Mesodermal cell (in vitro differentiated cells): ENCODE results near the gene AMER1.

ENCODE experiments used
- H3K27ac ChIP-seq: 2 replicates; pipeline ENCODE4 v1.7.0; 2013; ENCODE audit warnings: mild to moderate bottlenecking, low read depth, low read length, moderate library complexity; ENCODE audit not compliant: severe bottlenecking
- H3K36me3 ChIP-seq: 2 replicates; pipeline ENCODE4 v1.7.1; 2013; ENCODE audit warnings: mild to moderate bottlenecking, low read length, moderate library complexity; ENCODE audit not compliant: control insufficient read depth, insufficient read depth
- H3K4me1 ChIP-seq: one replicate; pipeline ENCODE4 v1.7.1; 2013; ENCODE audit warnings: mild to moderate bottlenecking, low read length; ENCODE audit not compliant: insufficient read depth, control insufficient read depth, poor library complexity, severe bottlenecking
- H3K4me3 ChIP-seq: 2 replicates; pipeline ENCODE4 v1.7.0; 2013; ENCODE audit warnings: low read length, control low read depth, mild to moderate bottlenecking; ENCODE audit not compliant: insufficient read depth, poor library complexity, severe bottlenecking; ENCODE audit errors: extremely low read depth
- H3K9me3 ChIP-seq: 2 replicates; pipeline ENCODE4 v1.7.1; 2013; ENCODE audit warnings: mild to moderate bottlenecking, low read length, moderate library complexity; ENCODE audit not compliant: control insufficient read depth
- WGBS, 2 experiments: methylation state at CpG; one replicate each; pipeline ENCODE4 v1.1.5; 2013; ENCODE audit warnings: missing lambda C conversion rate in 2 of 2; ENCODE audit not compliant: insufficient coverage in 2 of 2; 5-methylcytosine and 5-hydroxymethylcytosine counted together

AMER1 gene

DNA sequence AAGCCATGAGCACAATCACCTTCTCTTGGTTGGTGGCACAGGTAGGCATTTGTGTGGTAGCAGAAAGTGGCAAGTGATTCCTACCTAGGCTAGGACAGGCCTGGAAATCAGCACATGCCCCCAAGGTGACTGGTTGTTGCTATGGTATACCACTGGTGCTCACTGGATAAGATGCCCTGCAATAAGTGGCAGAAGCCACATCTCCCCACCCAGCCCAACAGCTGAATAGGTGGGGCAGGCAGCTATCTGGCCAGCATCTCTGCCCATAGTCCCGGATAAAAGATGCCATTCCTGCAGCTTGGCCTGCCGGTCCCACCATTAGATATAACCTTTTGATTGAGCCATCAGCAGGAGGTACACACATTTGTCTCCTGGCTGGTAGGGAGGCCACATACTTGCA lies 21.1 kb downstream of the AMER1 start:
- H3K9me3 ChIP-seq = no peaks in the 10 kb centered on the region
- H3K4me3 ChIP-seq = no peak overlapping the region
- WGBS, 2 experiments = 80% methylated on average over 1 of the region's 2 CpGs; no CpG with 5 or more reads in 1 of the 2 experiments
- no peaks in the 10 kb centered on the region for H3K4me1 ChIP-seq
- no peaks in the 10 kb centered on the region for H3K36me3 ChIP-seq
- H3K27ac ChIP-seq = no peak overlapping the region

DNA sequence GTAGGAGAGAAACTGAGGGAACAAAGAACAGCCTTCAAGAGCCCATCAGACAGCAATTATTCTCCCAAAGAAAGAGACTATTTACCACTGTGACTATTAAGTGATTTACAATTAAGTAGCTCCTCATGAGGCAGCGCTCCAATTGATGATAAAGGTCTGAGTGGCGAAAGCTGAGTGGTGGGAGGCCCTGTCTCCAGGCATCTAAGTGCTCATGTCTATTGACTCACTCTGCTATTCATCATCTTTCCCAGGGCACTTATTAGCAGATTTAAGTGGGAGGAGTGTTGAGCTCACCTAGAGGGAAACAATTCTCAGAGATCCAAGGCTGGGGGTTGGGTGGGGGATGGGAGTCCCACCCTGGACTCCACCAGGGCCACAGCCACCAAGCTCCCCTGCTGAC lies 23.3 kb downstream of the AMER1 start:
- no peaks in the 10 kb centered on the region for H3K4me1 ChIP-seq
- no peaks in the 10 kb centered on the region for H3K9me3 ChIP-seq
- H3K36me3 ChIP-seq = no peaks in the 10 kb centered on the region
- WGBS, 2 experiments = no CpG with 5 or more reads among the region's 2 CpGs
- H3K27ac ChIP-seq = no peak overlapping the region
- H3K4me3 ChIP-seq = no peak overlapping the region

DNA sequence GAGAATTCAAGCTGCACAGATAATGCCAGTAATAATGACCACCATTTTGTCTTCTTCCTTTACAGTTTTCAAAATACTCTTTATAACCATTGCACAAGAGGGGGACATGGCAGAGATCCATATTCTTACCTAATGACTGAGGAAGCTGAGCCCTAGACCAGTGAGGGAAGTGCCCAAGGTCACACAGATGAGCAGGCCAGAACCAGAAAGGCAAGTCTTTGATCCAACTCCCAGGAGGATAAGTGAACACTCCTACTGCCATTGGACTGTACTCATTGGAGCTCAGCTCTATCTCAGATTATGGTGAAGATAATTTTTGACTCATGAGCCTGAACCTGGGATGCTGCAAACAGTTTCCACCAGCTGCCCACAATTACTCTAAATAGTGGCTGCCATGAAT lies 28.6 kb downstream of the AMER1 start:
- Histone ChIP-seq H3K4me1 (no peaks in the 10 kb centered on the region), H3K36me3 (no peaks in the 10 kb centered on the region), H3K9me3 (no peaks in the 10 kb centered on the region), H3K4me3 (no peak overlapping the region), H3K27ac (no peak overlapping the region)

DNA sequence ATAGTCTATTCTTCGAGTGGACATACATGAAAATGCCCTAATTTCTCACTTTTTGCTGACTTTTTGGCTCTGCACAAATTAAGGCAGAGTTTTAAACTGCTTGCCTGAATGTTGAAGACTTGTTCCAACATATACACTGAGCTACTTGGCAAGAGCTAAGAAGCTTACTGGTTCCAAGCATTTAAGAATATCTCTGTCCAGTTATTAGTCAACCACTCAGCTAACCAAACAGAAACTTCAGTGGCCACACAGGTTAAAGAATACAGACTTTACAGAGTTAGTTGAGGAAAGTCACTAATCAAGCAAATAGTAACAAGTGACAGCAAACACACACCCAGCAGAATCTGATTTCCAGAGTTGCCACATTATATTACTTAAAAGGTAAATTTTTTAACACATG lies 35.5 kb downstream of the AMER1 start:
- Histone ChIP-seq H3K9me3 (no peaks in the 10 kb centered on the region), H3K4me1 (no peaks in the 10 kb centered on the region), H3K36me3 (no peaks in the 10 kb centered on the region), H3K4me3 (no peak overlapping the region), H3K27ac (no peak overlapping the region)
- no CpG with 5 or more reads among the region's 1 CpG for WGBS, 2 experiments

DNA sequence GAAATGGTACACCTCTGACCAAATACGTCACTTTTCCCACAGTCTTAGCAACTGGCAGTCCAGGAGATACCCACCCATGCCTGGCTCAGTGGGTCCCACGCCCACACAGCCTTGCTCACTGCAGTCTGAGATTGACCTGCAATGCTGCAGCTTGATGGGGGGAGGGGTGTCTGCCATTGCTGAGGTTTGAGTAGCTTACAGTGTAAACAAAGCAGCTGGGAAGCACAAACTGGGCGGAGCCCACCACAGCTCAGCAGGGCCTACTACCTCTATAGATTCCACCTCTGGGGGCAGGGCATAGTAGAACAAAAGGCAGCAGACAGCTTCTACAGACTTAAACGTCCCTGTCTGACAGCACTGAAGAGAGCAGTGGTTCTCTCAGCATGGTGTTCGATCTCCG lies 52.7 kb downstream of the AMER1 start:
- Histone ChIP-seq H3K9me3 (no peaks in the 10 kb centered on the region), H3K27ac (no peak overlapping the region), H3K36me3 (no peaks in the 10 kb centered on the region), H3K4me3 (no peak overlapping the region), H3K4me1 (no peaks in the 10 kb centered on the region)
- 42% methylated on average over 3 of the region's 6 CpGs; no CpG with 5 or more reads in 1 of the 2 experiments for WGBS, 2 experiments

DNA sequence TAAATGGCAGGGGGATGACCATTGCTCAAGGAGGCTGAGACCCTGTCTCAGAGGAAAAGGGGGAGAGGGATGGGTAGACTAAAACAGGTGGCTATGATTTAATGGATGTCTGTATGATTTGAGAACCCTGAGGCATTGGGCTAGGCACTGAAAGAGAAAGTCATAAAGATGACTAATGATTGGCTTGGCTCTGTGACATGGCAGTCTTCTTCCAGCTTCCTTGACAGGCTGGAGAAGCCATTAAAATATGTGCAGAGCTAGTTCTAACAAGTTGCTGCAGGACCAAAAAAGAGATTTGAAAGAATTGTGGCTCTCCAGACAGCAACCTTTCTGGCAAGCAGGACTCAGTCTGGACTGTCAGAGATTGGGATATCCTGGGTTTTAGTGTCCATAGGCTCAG lies 53.6 kb downstream of the AMER1 start:
- H3K36me3 ChIP-seq = no peaks in the 10 kb centered on the region
- no peaks in the 10 kb centered on the region for H3K4me1 ChIP-seq
- no peak overlapping the region for H3K27ac ChIP-seq
- no peaks in the 10 kb centered on the region for H3K9me3 ChIP-seq
- H3K4me3 ChIP-seq = no peak overlapping the region

DNA sequence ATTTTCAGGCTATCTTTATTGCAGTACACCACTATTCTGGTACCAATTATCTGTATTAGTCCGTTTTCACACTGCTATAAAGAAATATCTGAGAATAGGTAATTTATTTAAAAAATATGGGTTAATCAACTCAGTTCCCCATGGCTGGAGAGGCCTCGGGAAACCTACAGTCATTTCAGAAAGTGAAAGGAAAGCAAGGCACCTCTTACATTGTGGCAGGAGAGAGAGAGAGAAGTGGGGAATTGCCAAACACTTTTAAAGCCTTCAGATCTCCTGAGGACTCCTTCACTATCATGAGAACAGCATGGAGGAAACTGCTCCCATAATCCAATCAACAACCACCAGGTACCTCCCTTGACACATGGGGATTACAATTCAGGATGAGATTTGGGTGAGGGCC lies 54.7 kb downstream of the AMER1 start:
- no peaks in the 10 kb centered on the region for H3K9me3 ChIP-seq
- no peak overlapping the region for H3K4me3 ChIP-seq
- no peak overlapping the region for H3K27ac ChIP-seq
- no peaks in the 10 kb centered on the region for H3K4me1 ChIP-seq
- H3K36me3 ChIP-seq = no peaks in the 10 kb centered on the region
- 100% methylated on average over 1 of the region's 2 CpGs; no CpG with 5 or more reads in 1 of the 2 experiments for WGBS, 2 experiments
